Spleen (tissue), 11 donors: ENCODE data around the gene EPN3. TPM values are rescaled to one million over a fixed set of nuclear protein-coding genes. Genes with fewer than 3 reads are reported as not detected.

Source experiments
- DNase-seq: peaks from one replicate; pipeline ENCODE4 v3.0.0-alpha.2; 2020
- H3K27ac ChIP-seq, 8 donors: fragments of 200-600 bp; sonication (generic) in 7 of 8; 1 replicate in 4 of 8; 2 replicates in 4 of 8; pipeline versions ENCODE4 v1.5.0 to v1.8.0; 2016 to 2021; ENCODE audit warnings: inconsistent platforms in 4 of 8, mild to moderate bottlenecking in 4 of 8, moderate library complexity in 1 of 8
- H3K27me3 ChIP-seq, 7 donors: fragments of 200-600 bp; sonication (generic) in 6 of 7; replicated peaks in 1 of 7; 1 replicate in 4 of 7; 2 replicates in 3 of 7; pipeline versions ENCODE4 v1.5.0 to v1.8.0; 2016 to 2021; ENCODE audit warnings: inconsistent platforms in 3 of 7, mild to moderate bottlenecking in 1 of 7
- H3K36me3 ChIP-seq, 6 donors: fragments of 200-600 bp; sonication (generic) in 5 of 6; 1 replicate in 4 of 6; 2 replicates in 2 of 6; pipeline versions ENCODE4 v1.5.0 to v1.8.0; 2016 to 2021; ENCODE audit warnings: inconsistent platforms in 2 of 6
- H3K4me1 ChIP-seq, 6 donors: fragments of 200-600 bp; sonication (generic) in 5 of 6; 1 replicate in 3 of 6; 2 replicates in 3 of 6; pipeline versions ENCODE4 v1.5.0 to v1.8.0; 2016 to 2021; ENCODE audit warnings: inconsistent platforms in 3 of 6
- H3K4me3 ChIP-seq, 8 donors: fragments of 200-600 bp; sonication (generic) in 7 of 8; 1 replicate in 4 of 8; 2 replicates in 4 of 8; pipeline versions ENCODE4 v1.5.0 to v1.8.0; 2016 to 2021; ENCODE audit warnings: inconsistent platforms in 4 of 8, mild to moderate bottlenecking in 4 of 8, moderate library complexity in 2 of 8
- H3K9me3 ChIP-seq, 8 donors: fragments of 200-600 bp; sonication (generic) in 7 of 8; 1 replicate in 4 of 8; 2 replicates in 4 of 8; pipeline versions ENCODE4 v1.5.0 to v1.8.0; 2016 to 2021; ENCODE audit warnings: inconsistent platforms in 4 of 8
- POLR2A ChIP-seq, 3 donors: fragments of 450-650 bp; IDR thresholded peaks; one replicate each; pipeline ENCODE4 v1.5.1; 2017; ENCODE audit warnings: antibody characterized with exemption in 3 of 3, mild to moderate bottlenecking in 1 of 3
- POLR2AphosphoS5 ChIP-seq, 3 donors: sonication (generic); formaldehyde crosslinking; IDR thresholded peaks; one replicate each; pipeline ENCODE4 v1.5.1; 2017; ENCODE audit warnings: antibody characterized with exemption in 3 of 3
- WGBS, 5 donors: extraction: QIAGEN DNeasy Blood & Tissue Kit in 3 of 5; methylation state at CpG; one replicate each; pipeline versions ENCODE4 v1.1.5 to v1.1.7; 2013 to 2018; 5-methylcytosine and 5-hydroxymethylcytosine counted together
- intact Hi-C: fragments of 100-400 bp; cut with DNase I; formaldehyde crosslinking; loops from one replicate; pipeline ENCODE4 v1.15.0; 2023; ENCODE audit warnings: low total_unique reads
- polyA plus RNA-seq, 3 donors: library from polyadenylated mRNA; stranded (reverse); fragments of 200-250 nt; gene quantifications; one replicate each; pipeline ENCODE4 v1.2.1, GENCODE V29; 2013
- total RNA-seq, 7 donors: library from RNA; depleted of rRNA in 3 of 7; stranded (reverse); fragments of >200 nt in 3 of 7; fragmentation: NEBNext Ultra II Directional in 4 of 7; extraction: Animal tissue kit (Norgen Biotek cat#: 25700) in 4 of 7; gene quantifications; one replicate each; pipeline versions ENCODE4 v1.1.0 to v1.2.1, GENCODE V29; 2016 to 2021
- TF ChIP-seq, protein P1 (sequence below), 11 experiments: fragments of 200-600 bp in 7 of 11; fragments of 450-650 bp in 4 of 11; sonication (generic) in 4 of 11; IDR thresholded peaks in 8 of 11; conservative IDR thresholded peaks in 3 of 11; 1 replicate in 7 of 11; 2 replicates in 4 of 11; pipeline versions ENCODE4 v1.4.0 to v1.8.0; 2016 to 2021; ENCODE audit warnings: antibody characterized with exemption in 11 of 11, inconsistent platforms in 4 of 11, mild to moderate bottlenecking in 1 of 11
- donor health status: healthy with polysubstance abuse.
- donor health status: DM: no; HTN: no; CAD: no; lungs with moderate emphysema.
- donor health status: DM: no; HTN: no; CAD: no.
- donor health status: Bipolar disorder and iron deficiency.
- donor health status: healthy.
- donor health status: DM: no; HTN: no; CAD: no.
- donor health status: DM: yes; HTN: yes; CAD: no.

Gene EPN3
- total and polyA plus RNA-seq, 10 donors, result 0.02 to 0.16 TPM; not detected in 8

DNA sequence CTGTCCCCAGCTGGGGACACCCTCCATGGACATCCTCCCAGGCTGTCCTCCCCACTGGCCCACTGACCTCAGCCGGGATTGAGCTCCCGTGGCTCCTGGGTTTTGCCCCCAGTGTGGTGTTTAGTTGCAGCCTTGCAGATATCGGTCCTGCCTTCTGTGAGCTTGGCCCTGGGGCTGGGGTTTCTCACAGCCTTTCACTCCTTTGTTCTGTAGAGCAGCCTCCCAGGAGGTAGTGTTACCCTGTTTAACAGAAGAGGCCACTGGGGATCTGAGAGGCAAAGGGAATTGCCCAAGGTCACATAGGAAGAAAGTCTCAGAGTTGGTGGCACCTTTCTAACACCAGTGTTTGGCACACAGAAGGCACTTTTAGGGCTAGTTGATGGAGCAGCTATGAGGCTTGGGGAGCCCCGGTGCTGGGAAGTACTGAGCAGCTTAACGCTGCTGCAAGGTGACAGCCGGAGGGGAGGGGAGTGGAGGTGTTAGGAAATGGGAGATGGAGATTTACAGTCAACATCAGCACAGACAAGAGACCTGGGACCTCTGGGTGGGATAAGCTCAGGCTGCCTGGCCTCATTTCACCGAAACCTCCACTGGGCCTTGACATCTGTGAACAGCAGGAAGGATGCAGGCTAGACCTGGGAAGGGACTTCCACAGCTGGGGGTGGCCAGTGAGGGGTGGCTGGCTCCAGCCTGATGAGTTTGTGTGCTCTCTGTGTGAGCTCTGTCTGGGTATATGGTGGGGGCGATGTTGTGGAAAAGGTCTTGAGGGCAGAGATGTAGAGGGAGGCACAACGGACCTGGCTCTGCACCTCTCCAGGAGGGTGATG, 54.1 kb downstream of the EPN3 start:
- Histone ChIP-seq H3K36me3 (no peaks in the 10 kb centered on the region), H3K27ac (no peak overlapping the region), H3K4me1 (peaks cover 0 to 22% (median 11%) of the 10 kb centered on the region in 6 donors), H3K9me3 (no peaks in the 10 kb centered on the region), H3K4me3 (no peak overlapping the region), H3K27me3 (peaks cover 0 to 9% (median 0%) of the 10 kb centered on the region in 7 donors)
- 86 to 90% (median 87%) methylated on average over 9 of the region's 9 CpGs for WGBS, 5 donors
- intact Hi-C loops, result no loop called here
- TF ChIP-seq POLR2A (IDR thresholded peaks at IDR 0.05) (no peak), POLR2AphosphoS5 (IDR thresholded peaks at IDR 0.05) (no peak)
- TF ChIP-seq, protein P1, sequence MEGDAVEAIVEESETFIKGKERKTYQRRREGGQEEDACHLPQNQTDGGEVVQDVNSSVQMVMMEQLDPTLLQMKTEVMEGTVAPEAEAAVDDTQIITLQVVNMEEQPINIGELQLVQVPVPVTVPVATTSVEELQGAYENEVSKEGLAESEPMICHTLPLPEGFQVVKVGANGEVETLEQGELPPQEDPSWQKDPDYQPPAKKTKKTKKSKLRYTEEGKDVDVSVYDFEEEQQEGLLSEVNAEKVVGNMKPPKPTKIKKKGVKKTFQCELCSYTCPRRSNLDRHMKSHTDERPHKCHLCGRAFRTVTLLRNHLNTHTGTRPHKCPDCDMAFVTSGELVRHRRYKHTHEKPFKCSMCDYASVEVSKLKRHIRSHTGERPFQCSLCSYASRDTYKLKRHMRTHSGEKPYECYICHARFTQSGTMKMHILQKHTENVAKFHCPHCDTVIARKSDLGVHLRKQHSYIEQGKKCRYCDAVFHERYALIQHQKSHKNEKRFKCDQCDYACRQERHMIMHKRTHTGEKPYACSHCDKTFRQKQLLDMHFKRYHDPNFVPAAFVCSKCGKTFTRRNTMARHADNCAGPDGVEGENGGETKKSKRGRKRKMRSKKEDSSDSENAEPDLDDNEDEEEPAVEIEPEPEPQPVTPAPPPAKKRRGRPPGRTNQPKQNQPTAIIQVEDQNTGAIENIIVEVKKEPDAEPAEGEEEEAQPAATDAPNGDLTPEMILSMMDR (IDR thresholded peaks at IDR 0.05 in 8 of 11, conservative IDR thresholded peaks at IDR 0.05 in 3 of 11), result no peak
- no peak for DNase-seq

DNA sequence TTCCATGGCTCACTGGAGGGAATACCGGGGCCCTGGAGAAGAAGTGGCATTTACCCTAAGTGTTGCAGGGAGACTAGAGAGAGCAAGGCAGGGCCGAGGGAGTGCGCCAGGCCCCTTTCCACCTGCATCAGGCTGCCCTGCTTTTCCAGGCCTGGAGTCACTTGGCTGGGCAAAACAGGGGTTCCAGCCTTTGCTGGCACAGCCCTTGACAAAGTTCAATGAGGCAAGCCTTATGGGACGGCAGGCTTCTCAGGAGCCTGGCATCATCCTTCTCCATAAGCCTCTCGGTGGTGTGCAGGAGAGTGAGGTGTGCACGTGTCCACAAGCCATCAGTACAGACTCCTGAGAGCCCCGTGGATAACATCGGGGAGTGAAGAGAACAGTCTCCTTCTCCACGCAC, 55.0 kb downstream of the EPN3 start:
- intact Hi-C loops, result no loop called here

DNA sequence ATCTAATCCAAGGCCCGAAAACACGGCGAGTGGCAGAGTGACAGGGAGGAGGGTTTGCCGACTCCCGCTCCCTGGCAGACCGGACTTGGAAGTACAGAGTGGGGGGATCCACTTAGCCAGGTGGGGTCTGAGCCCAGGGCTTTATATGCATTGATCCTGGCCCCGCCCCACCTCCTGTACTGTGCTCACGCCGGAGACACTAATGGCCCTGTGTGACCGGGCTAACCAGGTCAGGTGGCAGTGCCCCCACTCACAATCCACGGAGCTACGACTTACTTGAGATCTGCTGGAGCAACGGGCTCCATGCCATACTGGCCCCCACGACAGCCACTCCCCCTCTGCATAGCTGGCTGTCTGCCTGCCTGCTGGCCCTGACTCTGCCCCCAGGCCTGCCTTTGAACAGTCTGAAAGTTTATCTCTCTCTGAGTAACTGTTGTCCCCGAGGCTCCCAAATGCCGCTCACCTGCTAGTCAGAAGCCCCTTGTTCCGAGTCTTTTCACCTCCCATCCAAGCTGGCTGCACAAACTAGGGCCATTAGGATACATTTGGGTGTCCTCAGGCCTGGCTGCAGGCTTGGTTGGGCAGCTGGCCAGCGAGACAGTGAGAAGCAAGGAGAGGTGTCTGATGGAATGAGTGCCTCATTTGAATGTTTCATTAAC, 56.0 kb downstream of the EPN3 start:
- TF ChIP-seq POLR2A (IDR thresholded peaks at IDR 0.05), result no peak
- peak in 2 of 3 donors; percentile 14 to 23 for TF ChIP-seq POLR2AphosphoS5 (IDR thresholded peaks at IDR 0.05)
- Histone ChIP-seq H3K27ac (no peak overlapping the region), H3K36me3 (no peaks in the 10 kb centered on the region), H3K27me3 (no peaks in the 10 kb centered on the region), H3K4me3 (no peak overlapping the region), H3K4me1 (peaks cover 0 to 22% (median 11%) of the 10 kb centered on the region in 6 donors), H3K9me3 (no peaks in the 10 kb centered on the region)
- WGBS, 5 donors, result 69 to 84% (median 76%) methylated on average over 18 of the region's 18 CpGs
- no peak for DNase-seq
- intact Hi-C loops, result no loop called here

More for the DNA sequence above, 55.0 kb downstream of the EPN3 start:
- Histone ChIP-seq H3K4me3 (no peak overlapping the region), H3K27ac (no peak overlapping the region), H3K4me1 (peaks cover 0 to 22% (median 11%) of the 10 kb centered on the region in 6 donors), H3K9me3 (no peaks in the 10 kb centered on the region), H3K27me3 (peaks cover 0 to 2% (median 0%) of the 10 kb centered on the region in 7 donors), H3K36me3 (no peaks in the 10 kb centered on the region)
- DNase-seq, result no peak
- 78 to 92% (median 90%) methylated on average over 9 of the region's 9 CpGs for WGBS, 5 donors
- TF ChIP-seq, protein P1 (IDR thresholded peaks at IDR 0.05 in 8 of 11, conservative IDR thresholded peaks at IDR 0.05 in 3 of 11), result no peak
- TF ChIP-seq POLR2AphosphoS5 (IDR thresholded peaks at IDR 0.05) (no peak), POLR2A (IDR thresholded peaks at IDR 0.05) (no peak)

DNA sequence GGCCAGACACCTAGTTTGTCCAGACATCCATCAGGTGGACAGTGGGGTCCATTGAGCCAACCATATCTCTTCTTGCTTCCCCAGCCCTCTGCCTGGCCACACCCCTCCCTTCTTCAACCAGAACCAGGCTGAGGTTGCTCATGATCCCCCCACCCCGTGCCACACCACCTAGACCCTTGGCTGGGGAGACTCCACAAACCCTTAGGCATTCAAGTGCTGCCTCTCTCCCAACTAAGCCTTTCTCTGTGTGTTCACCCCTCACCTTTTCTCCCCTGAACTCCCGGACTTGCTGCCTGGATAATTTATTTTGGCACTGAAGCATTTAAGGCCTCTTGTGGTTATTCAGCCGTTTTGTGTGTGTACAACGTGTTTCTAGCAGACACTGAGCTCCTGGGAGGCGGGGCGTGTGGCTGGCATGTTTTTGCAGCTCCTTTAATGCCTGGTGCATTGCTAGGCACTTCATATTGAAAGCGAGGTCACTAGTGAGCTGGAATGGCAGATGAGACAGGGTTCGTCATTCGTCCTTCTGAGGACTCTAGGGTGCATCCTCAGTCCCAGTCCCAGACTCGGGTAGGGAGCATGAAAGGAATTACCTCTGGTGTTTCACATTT, 56.7 kb downstream of the EPN3 start:
- WGBS, 5 donors, result 61 to 78% (median 67%) methylated on average over 10 of the region's 10 CpGs
- TF ChIP-seq POLR2AphosphoS5 (IDR thresholded peaks at IDR 0.05), result no peak
- TF ChIP-seq, protein P1 (IDR thresholded peaks at IDR 0.05 in 8 of 11, conservative IDR thresholded peaks at IDR 0.05 in 3 of 11), result no peak
- TF ChIP-seq POLR2A (IDR thresholded peaks at IDR 0.05), result no peak
- peaks cover 0 to 22% (median 11%) of the 10 kb centered on the region in 6 donors for H3K4me1 ChIP-seq

More for the DNA sequence above, 56.7 kb downstream of the EPN3 start:
- Histone ChIP-seq H3K27me3 (no peaks in the 10 kb centered on the region), H3K27ac (no peak overlapping the region), H3K36me3 (no peaks in the 10 kb centered on the region), H3K9me3 (no peaks in the 10 kb centered on the region), H3K4me3 (no peak overlapping the region)
- no peak for DNase-seq
- intact Hi-C loops, result no loop called here
